Amniotic epithelial cell (primary cell): ENCODE measurements around the gene SRGAP3.
"Not testable (repeated sequence)": the region's sequence is repeated elsewhere in the genome, so short reads cannot be mapped to it uniquely, and the experiment has no call there.

Experiments
- DNase-seq: peaks from one replicate; pipeline ENCODE4 v3.0.0-alpha.2; 2010; ENCODE audit warnings: low read depth

SRGAP3 gene

DNA sequence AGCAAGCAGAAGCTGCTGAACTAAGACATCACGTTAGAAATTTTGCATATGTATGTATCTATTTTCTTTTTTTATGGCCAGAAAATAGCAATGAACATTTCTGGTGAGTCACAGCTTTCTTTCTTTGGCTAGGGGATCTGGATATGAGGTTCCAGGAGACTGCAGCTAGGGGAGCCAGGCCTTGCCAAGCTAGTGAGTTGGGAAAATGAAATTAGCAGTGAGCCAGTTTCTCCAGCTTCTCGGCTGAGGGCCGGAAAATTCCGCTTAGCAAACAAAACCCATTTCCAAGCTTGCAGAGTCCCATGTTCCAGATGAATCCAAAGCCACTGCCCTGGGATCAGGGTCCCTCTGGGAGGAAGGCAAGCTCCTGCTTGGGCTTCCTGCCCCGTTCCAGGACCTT, 137.6 kb downstream of the SRGAP3 start:
- no peak for DNase-seq

DNA sequence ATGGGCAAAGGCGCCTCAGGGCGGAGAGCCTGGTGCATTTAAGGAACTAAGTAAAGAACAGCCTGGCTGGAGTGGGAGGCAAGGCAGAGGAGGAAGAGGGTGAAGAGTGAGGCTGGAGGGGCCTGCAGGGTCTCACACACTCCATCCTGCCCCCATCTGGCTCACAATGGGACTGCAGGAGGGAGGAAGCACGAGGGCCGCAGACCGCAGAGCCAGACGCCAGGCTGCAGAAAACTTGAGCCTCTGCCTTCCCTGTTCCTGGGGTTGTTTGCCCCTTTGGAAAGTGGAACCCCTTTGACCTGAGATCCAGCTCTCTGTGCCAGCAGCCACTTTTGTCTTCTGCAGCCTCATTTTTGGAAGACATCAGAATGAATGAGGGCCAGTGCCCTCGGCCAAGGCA, 138.0 kb downstream of the SRGAP3 start:
- no peak for DNase-seq

DNA sequence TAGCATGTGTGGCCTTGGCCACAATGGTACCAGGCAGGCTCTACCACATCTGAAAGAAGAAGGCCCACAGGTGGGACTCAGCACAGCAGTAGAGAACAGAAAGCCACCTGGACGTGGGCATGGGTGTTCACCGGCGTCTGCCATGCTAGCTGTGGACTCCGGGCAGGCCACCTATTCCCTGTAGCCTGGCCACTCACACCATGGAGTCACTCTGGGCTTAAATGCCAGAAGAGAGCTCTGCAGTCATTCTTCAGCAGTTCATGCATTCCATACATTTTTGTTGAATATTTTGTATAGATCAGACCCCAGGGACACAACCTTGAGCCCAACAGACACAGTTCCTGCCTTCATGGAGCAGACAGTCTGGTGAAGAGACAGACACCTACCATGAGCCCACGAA, 138.6 kb downstream of the SRGAP3 start:
- DNase-seq, result no peak

DNA sequence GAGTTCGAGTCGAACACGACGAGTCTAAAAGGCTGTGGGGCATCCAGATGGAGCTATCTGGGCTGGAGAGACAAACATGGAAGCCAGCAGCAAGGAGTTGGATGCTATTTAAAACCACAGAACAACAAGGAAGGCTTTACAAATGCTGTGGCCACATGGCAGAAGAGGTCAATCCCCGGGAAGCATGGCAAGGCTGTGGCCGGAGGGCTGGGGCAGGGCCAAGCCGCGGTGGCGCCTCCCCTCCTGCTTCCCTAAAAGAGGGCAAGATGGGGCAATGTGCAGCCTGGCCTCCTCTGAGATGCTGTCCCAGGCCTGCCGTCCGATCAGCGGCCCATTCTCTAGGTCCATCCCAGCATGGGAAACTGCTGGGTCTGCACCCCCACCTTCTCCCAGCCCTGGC, 139.1 kb downstream of the SRGAP3 start:
- DNase-seq, result no peak

DNA sequence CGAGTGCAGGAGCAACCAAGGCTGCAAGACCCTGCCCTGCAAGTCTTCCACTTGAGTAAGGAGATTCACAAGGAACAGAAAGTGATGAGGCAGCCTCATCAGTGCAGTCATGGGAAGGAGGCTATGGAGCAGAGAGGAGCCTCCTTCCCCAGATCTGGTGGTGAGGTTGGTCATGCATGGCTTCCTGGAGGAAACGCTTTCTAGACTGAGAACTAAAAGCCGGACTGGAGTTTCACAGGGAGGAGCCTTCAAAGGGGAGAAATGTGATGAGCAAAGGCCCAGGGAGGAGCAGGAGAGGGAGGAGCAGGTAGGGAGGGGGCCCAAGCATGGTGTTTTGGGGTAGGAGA, 139.9 kb downstream of the SRGAP3 start:
- no peak for DNase-seq

DNA sequence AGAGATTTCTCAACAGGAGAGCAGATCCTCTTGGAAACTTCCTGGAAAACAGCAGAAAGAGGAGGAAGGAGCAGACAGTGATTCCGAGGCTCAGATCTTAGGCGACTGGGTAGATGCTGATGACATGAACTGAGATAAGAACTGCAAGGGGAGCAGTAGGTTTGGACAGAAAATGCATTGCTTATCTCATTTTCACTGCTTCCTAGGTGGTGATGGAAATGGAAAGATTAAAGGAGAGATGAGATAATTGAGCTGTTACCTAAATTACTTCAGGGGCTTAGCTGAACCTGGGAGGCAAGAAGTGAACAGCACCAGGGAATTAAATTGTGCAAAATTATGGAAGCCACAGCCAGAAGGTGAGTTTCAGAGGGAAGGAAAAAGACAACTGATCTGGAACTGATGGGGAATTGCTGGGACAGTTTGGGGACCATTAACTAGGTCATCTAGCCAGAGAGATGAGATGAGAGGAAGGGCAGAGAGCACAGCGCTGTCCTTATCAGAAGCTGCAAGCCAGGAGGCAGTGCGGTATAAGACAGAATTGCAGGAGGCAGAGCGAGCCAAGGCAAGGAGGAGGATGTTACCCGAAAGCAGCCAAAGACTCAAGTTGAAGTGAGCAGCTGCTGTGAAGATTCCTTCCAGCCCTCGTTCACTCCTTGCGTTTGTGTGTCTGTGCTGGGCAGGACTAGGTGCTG, 140.4 kb downstream of the SRGAP3 start:
- no peak for DNase-seq

DNA sequence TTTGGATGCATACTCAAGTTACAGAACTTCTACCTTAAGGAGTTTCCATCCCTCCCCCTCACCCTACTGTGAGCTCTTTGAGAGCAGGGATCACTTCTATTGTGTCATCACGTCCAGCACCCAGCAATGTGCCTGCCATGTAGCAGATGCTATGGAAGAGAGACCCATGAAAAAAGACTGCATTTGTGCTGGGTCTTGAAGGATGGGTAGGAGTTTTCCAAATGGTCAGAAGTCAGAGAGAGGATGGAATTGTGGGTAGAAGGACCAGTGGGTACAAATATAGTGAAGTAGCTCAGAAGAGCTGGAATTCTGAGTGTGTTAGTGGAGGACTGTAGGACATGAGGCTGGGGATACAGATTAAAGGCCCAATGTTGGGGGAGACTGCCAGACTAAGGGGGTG, 141.7 kb downstream of the SRGAP3 start:
- no peak for DNase-seq

DNA sequence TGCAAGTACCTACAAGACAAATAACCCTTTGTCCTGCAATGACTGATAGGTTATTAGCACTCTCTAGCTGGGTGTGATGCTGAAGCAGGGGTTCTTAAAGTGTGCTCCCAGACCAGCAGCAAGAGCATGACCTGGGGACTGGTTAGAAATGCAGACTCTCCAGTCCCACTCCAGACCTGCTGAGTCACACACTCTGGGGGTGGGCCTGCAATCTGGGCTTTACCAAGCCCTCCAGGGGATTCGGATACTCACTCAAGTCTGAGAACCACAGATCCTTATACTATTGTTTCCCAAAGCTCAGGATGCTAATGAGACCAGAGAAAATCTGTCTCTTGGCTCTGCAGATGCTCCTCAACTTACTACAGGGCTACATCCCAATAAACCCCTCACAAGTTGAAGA, 144.0 kb downstream of the SRGAP3 start:
- no peak for DNase-seq

DNA sequence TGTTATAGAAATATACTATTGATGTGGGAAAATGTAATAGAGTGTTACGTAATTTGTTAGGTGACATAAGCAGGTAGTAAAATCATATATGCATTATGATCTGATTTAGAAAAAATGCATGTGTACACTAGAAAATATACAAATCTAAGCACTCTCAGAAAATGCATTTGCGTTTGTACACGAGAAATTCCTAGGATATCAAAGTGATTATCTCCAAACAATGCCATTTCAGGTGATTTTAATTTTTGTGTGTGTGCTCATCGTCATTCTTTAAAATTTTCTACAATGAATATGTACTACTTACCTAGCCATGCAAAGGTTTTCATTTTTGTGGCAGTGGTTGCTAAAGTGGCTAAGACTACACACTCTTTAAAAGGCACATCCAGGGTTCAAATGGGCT, 145.3 kb downstream of the SRGAP3 start:
- DNase-seq, result no peak

DNA sequence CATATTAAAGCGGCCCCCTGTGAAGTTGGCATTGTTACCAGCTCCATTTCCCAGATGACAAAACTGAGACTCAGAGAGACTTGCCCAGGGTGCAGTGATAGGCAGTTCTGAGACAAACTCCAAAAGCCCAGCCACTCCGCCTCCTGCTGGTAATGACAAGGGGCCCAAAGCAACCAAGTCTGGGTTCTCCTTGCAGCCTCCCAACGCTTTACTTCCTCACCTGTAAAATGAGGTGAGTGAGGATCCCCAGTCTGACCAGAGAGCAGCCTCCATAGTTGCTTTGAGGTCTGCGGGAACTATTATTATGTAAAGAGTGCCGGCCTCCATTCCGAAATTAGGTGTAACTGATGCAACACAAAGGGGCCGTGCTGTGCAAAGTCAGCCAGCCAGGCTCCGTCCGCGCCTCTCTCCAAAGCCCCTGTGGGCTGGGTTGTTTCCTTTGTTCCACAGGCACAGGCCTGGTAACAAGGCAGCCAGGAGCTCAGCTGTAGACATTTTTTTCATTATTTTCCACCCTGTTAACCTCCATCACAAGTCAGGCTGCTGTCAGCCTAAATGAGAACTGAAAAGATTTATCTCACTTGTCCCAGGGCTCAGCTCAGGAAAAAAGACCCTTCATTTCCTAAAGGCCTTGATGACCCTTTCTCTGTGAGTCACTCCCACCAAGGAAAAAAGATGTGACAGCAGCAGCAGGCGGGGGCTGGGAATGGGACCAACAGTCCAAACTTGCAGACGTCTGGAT, 147.0 kb downstream of the SRGAP3 start:
- DNase-seq, result no peak

DNA sequence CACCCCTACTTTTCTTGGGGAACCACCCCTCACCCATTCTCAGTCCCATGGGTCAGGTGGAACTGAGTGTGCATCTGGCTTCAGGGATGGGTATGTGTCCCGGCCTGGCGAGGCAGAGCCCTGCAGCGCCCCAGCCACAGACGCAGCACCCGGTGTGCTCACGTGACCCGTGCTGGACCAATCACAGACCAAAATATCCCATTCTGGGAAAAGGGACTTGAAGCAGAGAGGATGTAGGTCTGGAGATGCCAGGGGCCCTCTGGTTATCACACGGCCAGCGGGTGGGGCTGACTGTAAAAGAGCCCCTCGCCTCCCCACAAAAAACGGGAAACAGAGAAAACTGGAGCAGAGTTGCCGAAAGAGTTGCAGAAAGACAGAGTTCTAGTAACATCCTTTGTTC, 148.2 kb downstream of the SRGAP3 start:
- no peak for DNase-seq

DNA sequence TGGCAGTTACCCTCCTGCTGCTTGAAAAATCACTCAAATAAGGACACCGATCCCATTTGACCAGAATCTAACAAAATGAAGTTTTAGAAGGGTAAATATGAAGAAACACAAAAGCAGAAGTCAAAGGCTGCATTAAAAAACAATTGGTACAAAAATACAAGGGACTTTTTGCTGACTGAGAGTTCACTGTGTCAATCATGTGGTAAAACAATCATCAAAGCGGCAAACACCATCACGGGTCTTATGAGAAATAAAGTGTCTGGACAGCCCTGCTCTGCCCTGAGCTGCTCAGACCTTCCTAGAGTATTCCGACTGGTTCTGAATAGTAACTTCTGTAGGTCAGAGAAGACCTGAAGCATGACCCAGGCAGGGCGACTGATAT, 148.9 kb downstream of the SRGAP3 start:
- no peak for DNase-seq

DNA sequence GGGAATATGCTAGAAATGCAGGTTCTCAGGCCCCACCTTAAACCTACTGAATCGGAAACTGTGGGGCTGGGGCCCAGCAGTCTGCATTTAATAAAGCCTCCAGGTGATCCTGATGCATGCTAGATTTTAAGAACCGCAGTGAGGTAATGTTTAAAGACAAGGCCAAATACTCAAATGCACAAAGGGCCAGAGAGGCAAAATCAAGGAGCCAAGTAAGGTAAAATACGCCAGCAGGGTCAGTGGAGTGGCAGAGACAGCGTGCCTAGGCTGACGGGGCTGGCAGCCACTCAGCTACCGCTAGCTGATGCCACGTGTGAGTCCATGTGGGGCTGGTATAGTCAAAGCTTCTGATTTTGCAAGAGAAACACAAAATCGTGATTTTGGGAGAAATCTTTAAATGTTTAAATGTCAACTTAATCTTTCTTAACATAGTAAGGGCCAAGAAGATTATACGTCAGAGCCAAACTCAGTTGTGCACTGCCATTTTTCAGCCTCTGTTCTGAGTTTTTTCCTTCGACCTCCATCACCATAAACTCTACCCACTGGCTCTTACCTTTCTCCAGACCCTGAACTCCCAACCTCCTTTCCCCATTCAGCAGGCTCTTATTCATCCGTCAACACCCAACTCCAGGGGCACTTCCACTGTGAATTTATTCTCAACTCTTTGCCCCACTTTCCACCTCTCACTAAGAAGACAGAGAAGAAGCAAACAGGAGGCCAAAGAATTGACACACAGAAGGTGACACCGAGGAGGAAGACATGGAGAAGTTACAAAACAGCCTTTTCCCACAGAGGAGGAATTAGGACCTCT, 149.5 kb downstream of the SRGAP3 start:
- no peak for DNase-seq

DNA sequence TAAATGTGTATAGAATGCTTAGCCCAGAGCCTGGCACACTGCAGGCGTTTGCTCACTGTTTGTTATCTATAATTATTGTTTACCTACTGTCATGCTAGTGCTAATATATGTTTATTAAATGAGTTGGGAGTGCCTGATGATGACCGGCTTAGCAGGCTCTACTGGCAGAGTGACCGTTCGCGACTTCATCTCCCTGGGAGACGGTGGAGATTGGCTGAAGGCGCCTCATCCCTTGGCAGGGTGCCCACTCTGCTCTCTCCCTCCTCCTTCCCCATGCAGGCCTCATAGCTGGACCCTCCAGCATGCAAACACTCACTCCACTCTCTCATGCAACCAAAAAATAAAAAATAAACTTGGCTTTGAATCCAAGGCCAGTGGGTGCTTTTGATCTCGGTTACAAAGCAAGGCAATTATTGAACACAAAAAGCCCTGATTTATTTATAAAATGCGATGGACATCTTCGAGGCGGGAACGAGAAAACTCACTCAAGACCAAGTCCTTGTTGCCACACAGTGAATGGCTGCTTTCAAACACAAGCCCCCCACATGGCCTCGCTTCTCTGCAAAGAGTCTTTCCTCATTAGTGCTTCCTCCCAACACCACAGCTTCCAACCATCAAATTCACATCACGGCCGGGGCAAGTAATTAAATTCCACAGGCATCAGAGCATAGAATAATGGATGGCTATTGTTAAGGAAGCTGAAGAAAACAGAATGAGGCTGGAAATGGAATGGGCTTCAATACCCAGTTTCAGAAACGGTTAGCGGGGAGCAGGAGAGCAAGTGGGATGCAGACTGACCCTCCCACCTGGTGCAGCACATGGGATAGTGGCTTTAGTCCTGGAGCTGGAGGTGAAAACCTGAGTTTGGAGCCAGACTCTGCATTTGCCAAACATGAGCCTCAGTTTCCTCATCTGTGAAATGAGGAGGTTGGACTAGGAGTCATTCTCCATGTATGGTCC, 150.4 kb downstream of the SRGAP3 start:
- no peak for DNase-seq

DNA sequence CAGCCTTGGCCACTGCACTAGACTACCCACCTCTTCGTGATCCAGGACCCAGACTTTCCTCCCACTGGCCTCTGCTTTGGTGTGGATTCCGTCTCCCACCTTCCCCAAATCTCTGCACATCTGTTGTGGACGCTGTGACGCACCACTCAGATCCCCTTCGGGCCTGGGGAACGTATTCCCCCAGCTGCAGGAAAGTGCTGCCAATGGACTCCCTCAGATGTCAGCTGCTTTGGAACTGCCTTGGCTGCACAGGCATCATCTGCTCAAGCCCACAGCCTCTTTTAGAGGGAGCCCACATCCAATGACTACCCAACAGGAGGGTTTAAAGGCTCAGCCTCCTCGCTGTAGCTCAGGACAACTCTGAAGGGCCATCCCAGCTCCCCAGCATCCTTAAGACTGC, 152.0 kb downstream of the SRGAP3 start:
- DNase-seq, result no peak

DNA sequence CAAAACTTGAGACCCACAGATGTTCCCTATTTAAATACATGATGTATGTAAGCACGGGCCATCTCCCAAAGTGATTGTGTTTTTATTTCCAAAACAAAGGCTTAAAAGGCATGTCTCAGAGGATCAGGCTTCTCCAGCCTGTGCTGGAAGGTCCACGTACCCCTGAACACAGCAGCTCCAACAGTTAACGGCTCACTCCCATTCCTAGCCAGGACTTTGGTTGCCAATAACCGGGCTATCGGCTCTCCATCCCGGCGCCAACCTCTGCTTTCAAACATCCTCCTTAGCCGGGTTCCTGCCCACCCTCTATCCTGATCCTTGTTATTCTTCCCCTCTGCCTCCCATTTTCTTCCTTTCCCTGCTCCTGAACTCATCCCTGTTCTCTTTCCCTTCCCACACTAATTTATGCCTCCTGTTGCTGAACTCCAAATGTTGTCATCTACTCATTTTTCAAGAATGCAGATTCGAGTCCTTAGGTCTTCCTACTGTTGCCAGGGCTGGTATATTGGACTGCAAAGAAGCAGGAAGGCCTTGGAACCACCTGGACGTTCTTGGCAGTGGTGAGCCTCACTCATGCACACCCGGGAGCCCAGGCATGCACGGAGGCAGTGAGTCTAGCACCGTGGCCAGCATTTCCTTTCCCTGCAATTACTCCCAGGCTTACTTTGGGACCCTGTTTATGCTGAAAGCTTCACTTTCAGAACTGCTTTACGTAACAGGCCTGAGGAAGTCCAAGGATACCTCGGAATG, 157.8 kb downstream of the SRGAP3 start:
- no peak for DNase-seq

DNA sequence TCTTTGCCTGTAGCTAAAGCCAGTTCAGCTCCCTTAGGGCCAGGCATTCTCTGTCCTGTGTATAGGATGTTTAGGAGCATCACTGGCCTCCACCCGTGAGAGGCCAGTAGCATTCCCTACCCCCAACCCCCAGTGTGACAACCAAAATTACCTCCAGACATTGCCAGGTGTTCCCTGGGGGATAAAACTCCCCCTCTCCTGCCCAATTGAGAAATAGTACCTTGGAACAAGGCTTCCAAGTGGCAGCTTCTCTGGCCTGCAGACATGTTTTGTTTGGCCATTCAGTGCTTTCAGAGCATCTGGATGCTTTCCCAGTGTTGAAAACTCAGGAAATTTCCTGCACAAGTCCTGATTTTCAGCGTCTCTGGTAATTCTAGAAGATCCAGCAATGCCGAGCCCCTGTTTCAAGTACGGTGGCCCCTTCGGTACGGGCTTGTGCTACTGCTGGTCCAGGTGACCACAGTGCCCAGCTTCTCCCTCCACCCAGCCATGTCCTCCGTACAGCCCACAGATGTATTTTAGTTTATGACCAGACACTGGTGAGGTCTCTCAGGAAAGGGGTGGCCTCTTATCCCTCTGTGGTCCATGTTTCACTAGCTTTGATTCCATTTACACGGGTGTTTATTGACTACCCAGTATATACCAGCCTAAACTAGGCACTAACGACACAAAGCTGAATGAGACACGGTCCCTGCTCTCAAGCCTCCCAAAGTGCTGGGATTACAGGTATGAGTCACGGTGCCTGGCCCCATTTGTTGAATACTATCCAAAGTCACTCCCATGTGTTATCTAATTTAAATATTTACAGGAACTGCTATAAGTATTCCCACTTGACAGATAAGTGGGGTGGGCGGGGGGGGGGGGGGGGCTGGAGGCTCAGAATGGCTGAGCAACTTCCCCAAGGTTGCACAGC, 160.7 kb downstream of the SRGAP3 start:
- DNase-seq, result no peak

DNA sequence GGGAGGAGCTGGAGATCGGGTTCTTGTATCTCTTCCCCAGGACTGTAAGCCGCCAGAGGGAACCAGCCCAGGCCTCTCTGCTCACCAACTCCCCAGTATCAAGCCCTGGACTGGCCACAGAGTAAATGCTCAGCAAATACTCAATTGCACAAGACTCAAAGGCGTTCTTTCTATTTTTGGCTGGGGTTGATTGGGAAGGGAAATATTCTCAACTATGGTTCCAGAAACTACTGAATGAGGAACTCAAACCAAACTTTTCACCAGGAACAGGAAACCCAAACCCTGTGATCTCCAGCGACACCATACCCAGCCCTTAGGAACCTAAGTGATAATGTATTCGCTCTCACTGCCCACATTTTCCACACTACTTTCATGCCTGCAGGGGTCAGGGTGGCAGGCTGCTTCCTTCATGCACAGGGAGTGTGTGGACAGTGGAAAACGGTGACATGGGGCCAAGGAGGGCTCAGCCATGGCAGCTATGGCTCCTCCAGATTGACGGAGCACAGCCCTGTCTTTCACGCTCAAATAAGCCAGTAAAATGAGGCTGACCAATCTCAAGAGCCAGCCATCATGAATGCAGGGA, 161.5 kb downstream of the SRGAP3 start:
- DNase-seq, result no peak

DNA sequence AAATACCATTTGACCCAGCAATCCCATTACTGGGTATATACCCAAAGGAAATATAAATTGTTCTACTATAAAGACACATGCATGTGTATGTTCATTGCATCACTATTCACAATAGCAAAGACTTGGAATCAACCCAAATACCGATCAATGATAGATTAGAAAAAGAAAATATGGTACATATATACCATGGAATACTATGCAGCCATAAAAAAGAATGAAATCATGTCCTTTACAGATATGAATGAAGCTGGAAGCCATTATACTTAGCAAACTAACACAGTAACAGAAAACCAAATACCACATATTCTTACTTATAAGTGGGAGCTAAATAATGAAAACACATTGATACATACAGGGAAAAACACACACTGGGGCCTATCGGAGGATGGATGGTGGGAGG, 164.0 kb downstream of the SRGAP3 start:
- not testable (repeated sequence) for DNase-seq
